Small intestine (tissue), 7 donors: Measurements from ENCODE around the gene FAM3B. TPM values are rescaled to one million over a fixed set of nuclear protein-coding genes. Genes with fewer than 3 reads are reported as not detected.

Experiments
- DNase-seq, 2 donors: peaks; one replicate each; pipeline versions ENCODE4 v3.0.0 to v3.0.0-alpha.2; 2013
- FAIRE-seq: peaks from 2 replicates; lab custom pipeline; 2012; peaks lifted over from hg19 to GRCh38; lab: Jason Lieb, UNC
- H3K27ac ChIP-seq, 3 donors: one replicate each; pipeline ENCODE4 v1.5.1; 2013; ENCODE audit warnings: low read length in 2 of 3, mild to moderate bottlenecking in 2 of 3, control low read depth in 1 of 3, inconsistent platforms in 1 of 3, low read depth in 1 of 3, moderate library complexity in 1 of 3
- H3K27me3 ChIP-seq, 3 donors: one replicate each; pipeline ENCODE4 v1.6.1; 2013; ENCODE audit warnings: low read length in 3 of 3, inconsistent platforms in 1 of 3; ENCODE audit not compliant: control insufficient read depth in 3 of 3, insufficient read depth in 3 of 3
- H3K36me3 ChIP-seq, 3 donors: one replicate each; pipeline ENCODE4 v1.6.1; 2013; ENCODE audit warnings: low read length in 3 of 3, inconsistent platforms in 1 of 3, low read depth in 1 of 3, mild to moderate bottlenecking in 1 of 3, moderate library complexity in 1 of 3; ENCODE audit not compliant: control insufficient read depth in 3 of 3, insufficient read depth in 2 of 3
- H3K4me1 ChIP-seq, 3 donors: one replicate each; pipeline ENCODE4 v1.6.1; 2013; ENCODE audit warnings: low read length in 2 of 3, inconsistent platforms in 1 of 3, low read depth in 1 of 3, mild to moderate bottlenecking in 1 of 3, moderate library complexity in 1 of 3; ENCODE audit not compliant: control insufficient read depth in 3 of 3, insufficient read depth in 2 of 3
- H3K4me3 ChIP-seq, 3 donors: one replicate each; pipeline ENCODE4 v1.5.1; 2013; ENCODE audit warnings: low read length in 3 of 3, control low read depth in 1 of 3, inconsistent platforms in 1 of 3, low read depth in 1 of 3, mild to moderate bottlenecking in 1 of 3, moderate library complexity in 1 of 3
- H3K9me3 ChIP-seq, 2 donors: one replicate each; pipeline ENCODE4 v1.6.1; 2013; ENCODE audit warnings: low read depth in 1 of 2, low read length in 1 of 2; ENCODE audit not compliant: control insufficient read depth in 2 of 2, insufficient read depth in 1 of 2
- WGBS, 3 donors: extraction: QIAGEN DNeasy Blood & Tissue Kit; methylation state at CpG; one replicate each; pipeline ENCODE4 v1.1.7; 2013; 5-methylcytosine and 5-hydroxymethylcytosine counted together
- polyA plus RNA-seq, 4 donors: library from polyadenylated mRNA; stranded (reverse) in 3 of 4; unstranded in 1 of 4; fragments of 200-250 nt in 3 of 4; fragments of 120-200 nt in 1 of 4; gene quantifications; one replicate each; pipeline versions ENCODE4 v1.2.1 to v1.2.3, GENCODE V29; 2013
- donor health status: healthy with polysubstance abuse.
- donor health status: control.
- donor health status: control.
- donor health status: Bipolar disorder and iron deficiency.
- donor health status: healthy.

Gene FAM3B
- polyA plus RNA-seq, 4 donors = 35.8 to 379 (median 229) TPM

DNA sequence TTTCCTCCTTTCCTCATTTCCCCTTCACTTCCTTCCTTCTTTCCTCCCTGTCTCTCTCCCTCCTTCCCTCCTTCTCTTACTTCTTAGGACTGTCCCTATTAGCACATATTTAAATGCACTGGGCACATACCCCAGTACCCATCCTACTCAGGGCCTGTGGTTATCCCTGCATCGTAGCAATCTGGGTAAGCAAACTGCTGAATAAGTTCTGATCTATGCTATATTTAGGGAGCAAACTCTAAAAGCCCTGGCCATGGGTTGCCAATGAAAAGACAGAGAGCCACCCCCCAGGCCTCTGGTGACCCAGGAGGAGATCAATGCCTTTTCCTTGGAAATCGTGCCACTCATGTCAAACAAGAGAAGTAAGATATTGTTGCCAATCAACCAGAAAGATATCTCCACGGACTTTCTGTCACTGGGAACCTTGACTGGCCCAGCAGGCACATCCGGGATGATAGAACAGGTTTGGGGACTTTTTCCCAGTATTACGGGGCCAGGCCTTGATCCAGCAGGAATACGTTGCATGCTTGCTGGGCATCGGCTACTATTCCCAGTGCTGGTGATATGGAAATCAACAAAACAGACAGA lies 5.4 kb downstream of the FAM3B start:
- Histone ChIP-seq H3K4me3 (no peak overlapping the region), H3K36me3 (peaks cover 0 to 2% (median 0%) of the 10 kb centered on the region in 3 donors), H3K27me3 (peaks cover 0 to 12% (median 0%) of the 10 kb centered on the region in 3 donors), H3K9me3 (no peaks in the 10 kb centered on the region), H3K27ac (no peak overlapping the region), H3K4me1 (peaks cover 5 to 34% (median 16%) of the 10 kb centered on the region in 3 donors)
- DNase-seq (peak; percentile 36 to 57), FAIRE-seq (no peak)
- 19 to 64% (median 25%) methylated on average over 7 of the region's 7 CpGs for WGBS, 3 donors

DNA sequence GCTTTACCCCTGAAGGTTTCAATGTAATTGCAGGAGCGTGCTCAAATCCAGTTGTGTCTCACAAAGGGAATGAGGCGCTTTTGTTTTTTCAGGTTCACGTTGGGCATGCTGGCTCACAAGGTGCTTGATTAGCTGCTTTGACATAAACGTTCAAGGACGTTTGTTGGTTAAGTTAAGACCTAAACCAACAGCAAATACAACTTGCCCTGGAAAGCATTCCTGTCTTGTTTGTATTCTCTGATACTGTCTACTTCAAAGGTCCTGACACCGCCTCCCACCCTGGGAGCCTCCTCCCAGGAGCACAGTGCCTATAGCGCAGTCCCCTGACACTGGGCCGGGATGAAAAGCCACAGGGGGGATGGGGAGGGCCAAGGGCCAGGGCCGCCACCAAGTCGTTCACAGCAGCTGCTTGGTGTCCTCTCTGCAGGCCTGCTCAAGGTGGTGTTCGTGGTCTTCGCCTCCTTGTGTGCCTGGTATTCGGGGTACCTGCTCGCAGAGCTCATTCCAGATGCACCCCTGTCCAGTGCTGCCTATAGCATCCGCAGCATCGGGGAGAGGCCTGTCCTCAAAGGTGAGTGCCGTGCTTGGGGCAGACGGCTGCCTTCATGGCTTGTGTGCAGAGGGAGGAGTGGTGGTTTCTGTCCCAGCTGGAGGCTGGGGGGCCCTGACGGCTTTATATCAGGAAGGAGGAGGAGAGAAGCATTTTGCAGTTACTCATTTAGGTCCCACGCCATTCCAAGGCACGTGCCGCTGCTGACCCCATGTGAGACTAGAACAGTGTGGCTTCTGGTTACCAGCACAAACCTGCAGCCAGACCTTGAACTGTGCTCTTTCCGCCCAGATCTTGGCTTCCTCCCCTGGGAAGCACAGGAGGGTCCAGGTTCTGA lies 6.1 kb downstream of the FAM3B start:
- H3K27ac ChIP-seq = no peak overlapping the region
- no peaks in the 10 kb centered on the region for H3K9me3 ChIP-seq
- no peak overlapping the region for H3K4me3 ChIP-seq
- WGBS, 3 donors = 56 to 76% (median 56%) methylated on average over 23 of the region's 23 CpGs
- no peak for FAIRE-seq
- H3K36me3 ChIP-seq = peaks cover 0 to 3% (median 0%) of the 10 kb centered on the region in 3 donors
- H3K4me1 ChIP-seq = peaks cover 5 to 34% (median 16%) of the 10 kb centered on the region in 3 donors
- peak in 1 of 2 donors; percentile 43 for DNase-seq
- peaks cover 0 to 5% (median 0%) of the 10 kb centered on the region in 3 donors for H3K27me3 ChIP-seq

DNA sequence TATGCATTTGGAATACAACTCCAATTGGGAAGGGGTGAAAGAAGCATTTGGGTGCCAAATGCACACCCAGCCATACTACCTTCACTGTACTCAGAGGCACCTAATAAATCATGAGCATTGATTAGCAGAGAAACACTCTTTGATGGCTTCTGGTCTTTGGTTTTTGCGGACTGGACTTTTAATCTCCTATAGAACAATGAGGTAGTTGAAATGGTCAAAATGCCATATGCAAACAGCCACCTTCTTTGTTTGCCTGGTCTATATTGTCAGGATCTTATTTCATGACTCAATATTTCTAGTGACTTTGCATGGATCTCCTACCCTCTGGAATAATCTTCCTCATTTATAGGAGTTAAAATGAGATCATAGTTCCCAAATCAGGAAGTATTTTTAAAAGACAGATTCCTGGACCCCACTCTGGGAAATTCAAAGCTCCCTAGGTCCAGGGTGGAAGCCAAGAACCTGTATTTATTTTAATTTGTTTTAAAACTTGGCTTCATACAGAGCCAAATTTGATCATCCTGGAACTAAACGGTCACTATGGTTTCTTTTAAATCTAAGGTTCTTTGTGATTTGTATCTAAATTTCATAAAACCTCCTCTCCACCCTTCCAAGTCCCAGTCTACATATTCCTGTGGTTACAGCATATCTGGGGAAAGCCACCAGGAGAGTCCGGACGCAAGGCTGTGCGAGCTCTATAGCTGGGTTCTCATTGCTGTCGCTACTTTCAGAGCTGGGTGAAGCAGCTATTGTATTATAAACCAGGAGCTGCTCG lies 8.7 kb downstream of the FAM3B start:
- Histone ChIP-seq H3K9me3 (no peaks in the 10 kb centered on the region), H3K36me3 (peaks cover 0 to 5% (median 2%) of the 10 kb centered on the region in 3 donors), H3K27ac (peak overlapping the region in 2 of 3 donors; percentile 13 to 22), H3K27me3 (peaks cover 0 to 5% (median 0%) of the 10 kb centered on the region in 3 donors), H3K4me1 (peaks cover 5 to 20% (median 12%) of the 10 kb centered on the region in 3 donors), H3K4me3 (no peak overlapping the region)
- DNase-seq (no peak), FAIRE-seq (no peak)
- 62 to 76% (median 69%) methylated on average over 7 of the region's 7 CpGs for WGBS, 3 donors

DNA sequence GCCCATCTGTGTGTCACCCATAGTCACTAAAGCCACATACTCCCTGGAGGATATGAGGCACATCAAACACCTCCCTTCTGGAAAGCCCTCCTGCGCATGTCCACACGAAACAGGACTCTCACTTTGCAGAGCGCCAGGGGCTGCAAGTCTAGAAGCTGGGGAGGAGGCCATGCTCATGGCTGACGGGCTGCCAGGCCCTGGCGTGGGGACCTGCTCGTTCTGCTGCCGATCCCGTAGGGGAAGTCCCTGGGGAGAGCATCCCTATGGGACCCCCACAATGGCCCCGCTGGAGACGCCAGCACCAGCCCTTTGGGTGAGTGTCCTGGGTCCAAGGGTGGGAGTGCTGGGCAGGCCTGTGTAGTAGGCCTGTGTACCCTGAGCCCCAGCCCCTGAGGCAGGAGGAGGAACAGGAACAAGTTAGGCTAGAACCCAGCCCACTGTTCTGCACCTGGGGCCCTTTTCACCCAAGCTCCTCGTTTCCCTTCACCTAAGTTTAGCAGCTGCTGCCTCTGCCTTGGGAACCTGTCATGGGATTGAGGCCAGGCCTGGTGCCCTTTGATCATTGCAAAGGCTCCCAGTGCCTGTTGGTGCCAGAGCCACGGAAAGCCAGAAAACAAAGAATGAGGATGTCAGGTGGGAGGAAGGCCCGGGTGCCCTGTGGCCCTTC lies 9.9 kb downstream of the FAM3B start:
- Histone ChIP-seq H3K4me3 (no peak overlapping the region), H3K27ac (peak overlapping the region in 2 of 3 donors; percentile 1 to 22), H3K9me3 (no peaks in the 10 kb centered on the region), H3K4me1 (peaks cover 0 to 17% (median 4%) of the 10 kb centered on the region in 3 donors), H3K36me3 (peaks cover 0 to 7% (median 2%) of the 10 kb centered on the region in 3 donors), H3K27me3 (no peaks in the 10 kb centered on the region)
- FAIRE-seq = no peak
- WGBS, 3 donors = 42 to 70% (median 51%) methylated on average over 13 of the region's 13 CpGs
- peak; percentile 59 to 76 for DNase-seq

DNA sequence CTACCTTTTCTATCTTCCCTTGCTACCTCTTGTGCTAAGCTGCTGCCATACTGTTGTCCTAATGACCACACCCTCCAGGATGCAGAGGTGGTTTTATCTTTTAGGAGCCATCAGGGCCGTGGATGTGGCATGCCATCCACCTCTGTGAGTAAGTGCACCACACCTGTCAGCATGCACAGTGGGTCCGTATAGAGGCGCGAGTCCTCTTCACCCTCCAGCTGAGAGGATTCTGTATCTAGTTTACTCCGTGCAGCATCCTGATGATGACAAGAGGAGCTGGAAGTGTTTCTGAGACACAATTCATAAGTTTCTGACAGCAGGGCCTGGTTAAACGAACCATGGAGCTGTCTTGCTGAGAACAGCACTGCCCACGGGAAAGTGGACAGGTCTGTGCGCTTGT lies 11.2 kb downstream of the FAM3B start:
- DNase-seq = no peak
- Histone ChIP-seq H3K4me3 (no peak overlapping the region), H3K9me3 (no peaks in the 10 kb centered on the region), H3K4me1 (peaks cover 0 to 7% (median 4%) of the 10 kb centered on the region in 3 donors), H3K27ac (no peak overlapping the region), H3K27me3 (no peaks in the 10 kb centered on the region), H3K36me3 (peaks cover 0 to 11% (median 2%) of the 10 kb centered on the region in 3 donors)
- WGBS, 3 donors = 78 to 83% (median 82%) methylated on average over 8 of the region's 8 CpGs
- no peak for FAIRE-seq

DNA sequence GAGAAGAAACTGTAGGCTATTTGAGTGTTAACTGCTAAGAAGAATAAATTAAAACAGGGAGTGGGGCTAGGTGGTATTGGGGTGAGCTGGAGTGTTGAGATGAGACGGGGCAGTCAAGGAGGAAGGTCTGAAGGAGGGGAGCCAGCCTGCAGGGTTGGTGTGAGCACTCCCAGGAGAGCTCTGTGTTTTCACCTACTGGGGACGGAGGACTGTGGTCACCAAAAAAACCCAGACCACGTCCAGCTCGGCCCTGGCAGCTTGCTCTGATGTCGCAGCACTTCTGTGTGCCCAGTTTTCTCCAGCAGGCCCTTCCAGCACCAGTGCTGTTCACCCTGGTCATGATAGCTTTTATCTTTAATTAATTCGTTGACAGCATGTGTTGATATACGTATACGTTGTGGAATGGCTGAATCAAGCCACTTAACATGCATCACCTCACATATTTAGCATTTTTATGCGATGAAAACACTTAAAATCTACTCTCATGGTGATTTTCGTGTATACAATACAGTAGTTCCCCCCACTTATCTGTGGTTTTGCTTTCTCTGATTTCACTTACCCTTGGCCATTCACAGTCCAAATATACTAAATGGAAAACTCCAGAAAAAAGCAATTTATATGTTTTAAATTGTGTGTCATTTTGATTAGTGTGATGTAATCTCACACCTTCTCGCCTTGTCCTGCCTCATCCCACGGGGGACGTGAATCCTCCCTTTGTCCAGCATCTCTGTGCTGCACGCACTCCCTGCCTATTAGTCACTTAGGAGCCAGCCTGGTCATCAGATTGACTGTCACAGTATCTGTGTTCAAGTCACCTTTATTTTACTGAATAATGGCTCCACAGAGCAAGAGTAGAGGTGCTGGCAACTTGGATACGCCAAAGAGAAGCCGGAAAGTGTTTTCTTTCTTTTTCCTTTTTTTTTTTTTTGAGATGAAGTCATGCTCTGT lies 12.3 kb downstream of the FAM3B start:
- DNase-seq = no peak
- Histone ChIP-seq H3K36me3 (peaks cover 0 to 9% (median 2%) of the 10 kb centered on the region in 3 donors), H3K27me3 (no peaks in the 10 kb centered on the region), H3K4me1 (peaks cover 0 to 6% (median 4%) of the 10 kb centered on the region in 3 donors), H3K4me3 (no peak overlapping the region), H3K27ac (no peak overlapping the region), H3K9me3 (peaks cover 0 to 7% of the 10 kb centered on the region in 2 donors)
- WGBS, 3 donors = 80 to 88% (median 84%) methylated on average over 16 of the region's 16 CpGs
- FAIRE-seq = no peak

DNA sequence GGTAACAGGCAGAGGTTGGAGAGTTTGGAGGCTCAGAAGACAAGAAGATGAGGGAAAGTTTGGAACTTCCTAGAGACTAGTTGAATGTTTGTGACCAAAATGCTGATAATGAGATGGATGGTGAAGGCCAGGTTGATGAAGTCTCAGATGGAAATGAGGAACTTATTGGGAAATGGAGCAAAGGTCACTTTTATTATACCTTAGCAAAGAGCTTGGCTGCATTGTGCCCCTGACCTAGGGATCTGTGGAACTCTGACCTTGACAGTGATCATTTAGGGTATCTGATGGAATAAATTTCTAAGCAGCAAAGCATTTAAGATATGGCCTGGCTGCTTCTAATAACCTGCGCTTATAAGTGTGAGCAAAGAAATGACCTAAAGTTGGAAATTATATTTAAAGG lies 17.2 kb downstream of the FAM3B start:
- H3K27me3 ChIP-seq = no peaks in the 10 kb centered on the region
- peaks cover 0 to 18% of the 10 kb centered on the region in 2 donors for H3K9me3 ChIP-seq
- no peak overlapping the region for H3K27ac ChIP-seq
- 82 to 94% (median 89%) methylated on average over 1 of the region's 1 CpG for WGBS, 3 donors
- peaks cover 0 to 3% (median 0%) of the 10 kb centered on the region in 3 donors for H3K4me1 ChIP-seq
- peaks cover 0 to 16% (median 0%) of the 10 kb centered on the region in 3 donors for H3K36me3 ChIP-seq
- H3K4me3 ChIP-seq = no peak overlapping the region
- peak in 1 of 2 donors; percentile 79 for DNase-seq
- FAIRE-seq = no peak
